ENCODE measurements around the gene SPTLC1.
"Not testable (repeated sequence)": the region's sequence is repeated elsewhere in the genome, so short reads cannot be mapped to it uniquely, and the experiment has no call there.

SPTLC1 gene, protein sequence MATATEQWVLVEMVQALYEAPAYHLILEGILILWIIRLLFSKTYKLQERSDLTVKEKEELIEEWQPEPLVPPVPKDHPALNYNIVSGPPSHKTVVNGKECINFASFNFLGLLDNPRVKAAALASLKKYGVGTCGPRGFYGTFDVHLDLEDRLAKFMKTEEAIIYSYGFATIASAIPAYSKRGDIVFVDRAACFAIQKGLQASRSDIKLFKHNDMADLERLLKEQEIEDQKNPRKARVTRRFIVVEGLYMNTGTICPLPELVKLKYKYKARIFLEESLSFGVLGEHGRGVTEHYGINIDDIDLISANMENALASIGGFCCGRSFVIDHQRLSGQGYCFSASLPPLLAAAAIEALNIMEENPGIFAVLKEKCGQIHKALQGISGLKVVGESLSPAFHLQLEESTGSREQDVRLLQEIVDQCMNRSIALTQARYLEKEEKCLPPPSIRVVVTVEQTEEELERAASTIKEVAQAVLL

DNA sequence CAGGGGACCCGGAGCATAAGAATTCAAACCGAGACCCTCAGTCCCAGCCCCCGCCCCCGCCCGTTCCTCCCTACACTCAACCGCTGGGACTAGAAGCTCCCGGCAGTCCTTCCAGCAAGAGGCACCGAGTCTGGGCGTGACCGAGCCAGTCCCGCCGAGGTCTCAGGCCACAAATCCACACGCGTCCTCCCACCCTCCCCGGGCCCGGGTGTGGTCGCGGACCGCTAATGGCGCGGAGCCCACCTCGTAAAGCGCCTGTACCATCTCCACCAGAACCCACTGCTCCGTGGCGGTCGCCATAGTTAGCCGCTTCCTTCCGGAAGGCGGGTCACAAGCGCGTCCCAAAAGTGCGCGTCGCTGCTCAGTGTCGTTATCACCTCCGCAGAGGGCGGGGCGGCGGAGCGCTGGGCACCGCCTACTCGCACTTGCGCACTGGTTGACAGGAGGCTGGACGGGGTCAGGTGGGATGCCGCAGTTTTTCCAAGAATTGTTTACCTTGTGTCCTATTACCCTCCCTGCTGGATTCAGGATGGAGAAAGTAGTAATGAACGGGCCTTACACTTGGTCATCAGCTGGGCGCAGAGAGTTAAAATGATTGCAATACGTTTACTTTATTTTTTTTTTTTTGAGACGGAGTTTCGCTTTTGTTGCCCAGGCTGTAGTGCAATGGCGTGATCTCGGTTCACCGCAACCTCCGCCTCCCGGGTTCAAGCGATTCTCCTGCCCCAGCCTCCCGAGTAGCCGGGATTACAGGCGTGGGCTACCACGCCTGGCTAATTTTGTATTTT, at the start of gene SPTLC1:
Gene SPTLC1, minus strand, starts transcription at position 343 of the 788 bp plus-strand sequence. Its CDS starts 43 bp downstream, at position 300.
- peak; percentile 96 for TF ChIP-seq POLR2A (IDR thresholded peaks at IDR 0.05; ENCODE audit: low read length)
- no peak for TF ChIP-seq GATA1 (IDR thresholded peaks at IDR 0.05; ENCODE audit: low read depth, low read length)
- peak; percentile 96 to 98 for DNase-seq

DNA sequence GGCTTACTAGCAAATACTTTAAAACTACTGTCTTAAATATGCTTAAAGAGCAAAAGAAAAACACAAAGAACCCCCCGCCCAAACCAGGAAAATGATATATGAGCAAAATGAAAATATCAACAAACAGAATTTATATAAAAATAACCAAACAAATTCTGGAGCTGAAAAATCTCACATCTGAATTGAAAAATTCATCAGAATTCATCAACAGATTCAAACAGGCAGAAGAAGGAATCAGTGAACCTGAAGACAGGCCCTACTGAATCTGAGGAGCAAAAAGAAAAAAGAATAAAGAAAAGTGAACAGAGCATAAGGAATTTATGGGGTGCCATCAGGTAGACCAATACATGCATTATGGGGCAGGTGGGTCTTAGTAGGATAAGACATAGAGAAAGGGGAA, 49.8 kb upstream of the SPTLC1 start:
- no peak for DNase-seq
- TF ChIP-seq GATA1 (IDR thresholded peaks at IDR 0.05; ENCODE audit: low read depth, low read length) (no peak), POLR2A (IDR thresholded peaks at IDR 0.05; ENCODE audit: low read length) (no peak)

DNA sequence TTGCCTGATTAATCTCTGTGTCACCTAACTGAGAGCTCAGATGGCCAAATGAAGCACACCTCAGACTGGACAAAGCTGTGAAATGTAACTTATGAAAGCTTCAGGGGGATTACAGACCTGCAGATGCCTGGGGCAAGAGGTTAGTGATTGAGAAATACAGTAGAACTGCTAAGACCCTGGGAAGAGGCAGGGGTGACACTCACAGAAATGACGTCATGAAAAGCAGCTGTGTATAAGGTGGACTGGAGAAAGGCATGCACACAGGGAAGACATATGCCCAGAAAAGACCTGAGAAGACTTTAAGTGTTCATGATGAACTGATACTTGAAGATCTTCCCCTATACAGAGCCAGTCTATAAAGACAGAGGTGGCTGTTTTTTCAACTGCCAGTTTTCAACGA, 49.3 kb upstream of the SPTLC1 start:
- no peak for DNase-seq
- TF ChIP-seq GATA1 (IDR thresholded peaks at IDR 0.05; ENCODE audit: low read depth, low read length) (no peak), POLR2A (IDR thresholded peaks at IDR 0.05; ENCODE audit: low read length) (no peak)

DNA sequence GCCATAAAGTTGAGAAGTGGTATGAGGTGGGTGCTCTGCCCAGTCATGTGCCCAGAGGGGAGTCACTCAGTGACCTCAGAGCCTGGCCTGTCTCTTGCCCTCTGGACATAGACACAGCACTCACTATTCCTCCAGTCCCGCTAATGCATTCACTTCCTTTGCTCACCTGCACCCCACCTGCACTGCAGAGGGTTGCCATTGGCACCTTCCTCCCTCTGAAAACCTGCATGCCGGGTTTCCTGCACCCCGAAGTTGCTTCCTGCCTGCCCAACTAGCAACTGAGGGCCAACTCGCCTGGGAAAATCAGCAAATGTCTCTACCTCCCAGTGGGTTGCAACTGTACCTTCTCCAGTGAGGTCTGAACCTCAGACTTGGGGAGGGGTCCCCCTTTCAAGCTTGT, 48.1 kb upstream of the SPTLC1 start:
- no peak for TF ChIP-seq GATA1 (IDR thresholded peaks at IDR 0.05; ENCODE audit: low read depth, low read length)
- no peak for TF ChIP-seq POLR2A (IDR thresholded peaks at IDR 0.05; ENCODE audit: low read length)
- DNase-seq, result no peak

DNA sequence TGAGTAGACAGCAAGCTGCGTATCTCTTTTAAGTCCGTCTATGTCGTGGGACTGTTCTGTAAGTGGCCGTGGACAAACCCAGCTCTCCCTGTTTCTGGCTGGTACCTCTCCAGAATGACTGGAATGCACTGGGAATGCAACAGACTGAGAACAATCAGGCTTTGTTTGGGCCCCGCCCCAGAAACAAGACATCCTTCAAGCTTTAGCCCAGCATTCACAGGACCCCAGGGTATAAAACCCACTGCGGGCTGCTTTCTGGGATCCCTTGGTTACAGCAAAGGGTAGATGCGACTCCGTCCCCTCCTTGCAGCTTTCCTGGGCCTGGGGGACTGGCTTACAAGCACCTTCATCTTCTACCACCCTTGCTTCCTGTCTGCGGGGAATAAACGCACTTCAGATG, 45.6 kb upstream of the SPTLC1 start:
- no peak for DNase-seq
- TF ChIP-seq POLR2A (IDR thresholded peaks at IDR 0.05; ENCODE audit: low read length), result no peak
- no peak for TF ChIP-seq GATA1 (IDR thresholded peaks at IDR 0.05; ENCODE audit: low read depth, low read length)

DNA sequence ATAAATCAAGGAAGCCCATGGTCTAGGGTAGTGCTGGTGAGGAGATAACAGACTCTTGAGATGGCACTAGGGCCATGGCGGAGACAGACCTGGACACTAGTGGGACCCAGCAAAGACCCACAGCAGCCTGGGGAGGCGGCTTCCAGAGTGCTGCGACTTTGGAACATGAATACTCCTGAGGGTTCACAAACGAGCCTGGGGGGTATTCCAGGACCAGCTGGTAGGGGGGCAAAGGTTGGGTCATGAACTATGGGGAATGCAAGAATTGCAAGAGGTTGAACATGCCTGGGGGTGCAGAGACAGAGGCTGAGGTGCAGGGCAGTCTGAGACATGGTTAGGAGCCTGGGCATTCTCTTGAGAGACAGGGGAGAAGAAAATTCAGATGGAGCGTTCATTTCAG, 43.8 kb upstream of the SPTLC1 start:
- no peak for DNase-seq
- TF ChIP-seq POLR2A (IDR thresholded peaks at IDR 0.05; ENCODE audit: low read length), result no peak
- no peak for TF ChIP-seq GATA1 (IDR thresholded peaks at IDR 0.05; ENCODE audit: low read depth, low read length)

DNA sequence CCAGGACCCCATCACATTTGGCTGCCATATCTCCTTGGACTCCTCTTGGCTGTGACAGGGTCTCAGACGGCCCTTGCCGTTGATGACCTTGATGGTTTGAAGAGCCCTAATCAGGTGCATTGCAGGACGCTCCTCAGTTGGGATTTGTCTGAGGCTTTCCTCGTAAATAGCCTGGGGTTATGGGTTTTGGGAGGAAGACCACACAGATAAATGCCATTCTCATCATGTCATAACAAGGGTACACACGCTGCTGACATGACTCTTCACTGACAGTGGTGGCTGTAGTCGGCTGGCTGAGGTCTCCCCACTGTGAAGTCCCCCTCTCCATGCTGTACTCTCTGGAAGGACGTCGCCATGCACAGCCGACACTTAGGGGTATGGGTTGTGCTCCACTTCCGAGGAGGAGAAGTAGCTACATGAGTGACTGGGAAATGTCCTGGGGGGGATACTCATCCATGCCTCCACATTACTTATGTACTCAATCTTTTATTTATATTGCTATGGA, 42.9 kb upstream of the SPTLC1 start:
- TF ChIP-seq POLR2A (IDR thresholded peaks at IDR 0.05; ENCODE audit: low read length) (no peak), GATA1 (IDR thresholded peaks at IDR 0.05; ENCODE audit: low read depth, low read length) (no peak)
- DNase-seq, result no peak

DNA sequence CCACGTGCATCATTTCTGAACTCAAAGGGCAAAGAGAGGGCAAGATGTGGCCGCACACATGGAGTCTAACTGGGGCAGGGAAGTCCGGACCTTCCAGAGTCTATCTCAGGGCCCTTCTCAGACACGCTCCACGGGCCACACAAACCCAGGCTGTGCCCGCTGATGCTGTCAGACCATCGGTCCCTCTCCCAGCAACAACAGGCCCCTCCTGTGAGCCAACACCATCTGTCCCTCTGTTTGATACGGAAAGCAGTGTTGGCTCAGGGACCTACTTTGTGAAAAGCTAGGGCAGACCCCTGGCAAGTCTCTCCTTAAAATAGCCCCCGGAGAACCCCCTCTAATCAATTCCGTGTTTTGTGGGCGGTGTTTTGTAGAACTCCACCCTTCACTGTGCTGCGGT, 40.5 kb upstream of the SPTLC1 start:
- DNase-seq, result not testable (repeated sequence)

DNA sequence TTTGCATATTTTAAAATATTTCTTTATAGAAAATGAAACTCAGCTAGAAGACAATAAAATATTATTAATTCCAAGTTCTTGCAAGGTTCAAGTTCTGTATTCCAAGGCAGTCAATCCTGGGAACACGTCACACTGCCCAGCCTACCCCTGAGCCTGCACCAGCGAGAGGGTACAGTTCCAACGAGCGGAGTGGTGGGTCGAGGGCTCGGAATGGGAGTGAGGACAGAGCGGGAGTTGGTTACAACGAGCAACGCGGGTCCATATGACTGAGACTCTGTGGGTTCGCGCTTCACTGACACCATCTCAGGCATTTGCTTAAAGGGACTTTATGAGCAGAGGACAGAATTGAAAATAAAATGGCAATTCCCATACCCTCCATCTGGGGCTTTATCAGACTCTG, 40.0 kb upstream of the SPTLC1 start:
- DNase-seq, result no peak
- TF ChIP-seq GATA1 (IDR thresholded peaks at IDR 0.05; ENCODE audit: low read depth, low read length) (no peak), POLR2A (IDR thresholded peaks at IDR 0.05; ENCODE audit: low read length) (no peak)

DNA sequence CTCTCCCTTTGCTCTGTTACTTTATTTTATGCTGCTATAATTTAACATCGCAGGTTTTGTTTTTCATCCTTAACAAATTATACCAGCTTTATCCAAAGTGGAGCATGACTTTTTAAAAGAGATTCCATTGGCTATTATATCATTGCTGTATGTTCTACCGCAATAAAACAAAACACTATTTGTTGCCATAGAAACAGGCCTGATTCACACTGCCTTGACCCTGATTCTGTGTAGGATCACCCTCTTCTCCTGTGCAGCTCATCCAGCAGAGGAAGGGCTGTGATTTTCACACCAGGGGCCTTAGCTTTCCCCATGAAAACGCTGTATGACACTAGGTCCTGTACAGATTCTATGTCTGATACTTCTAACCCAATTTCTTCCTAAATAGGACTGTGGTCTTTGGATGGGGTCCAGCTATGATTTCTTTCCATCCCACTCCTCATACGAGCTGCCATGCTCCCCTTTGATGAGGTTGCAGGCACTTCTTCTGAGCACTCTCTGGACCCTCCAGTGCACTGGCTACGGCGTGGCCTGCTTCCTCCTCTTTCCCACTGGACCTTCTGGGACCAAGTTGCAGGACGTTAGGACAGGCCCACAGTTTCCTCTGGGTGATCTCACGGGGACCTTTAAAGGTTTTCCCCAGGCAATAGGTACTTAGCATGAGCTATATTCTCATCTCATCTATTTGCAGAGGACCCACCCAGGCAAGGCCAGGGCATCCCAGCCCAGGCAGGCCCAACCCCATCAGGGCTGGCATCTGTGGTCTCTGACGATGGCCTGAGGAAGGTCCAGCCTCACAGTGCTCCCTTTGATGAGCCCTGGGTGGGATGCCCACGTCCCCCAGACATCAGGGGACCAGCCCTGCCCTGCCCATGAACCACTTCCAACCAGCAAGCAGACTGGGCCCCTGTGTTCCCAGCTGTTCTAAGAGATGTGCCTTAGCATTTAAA, 38.5 kb upstream of the SPTLC1 start:
- DNase-seq, result not testable (repeated sequence)

DNA sequence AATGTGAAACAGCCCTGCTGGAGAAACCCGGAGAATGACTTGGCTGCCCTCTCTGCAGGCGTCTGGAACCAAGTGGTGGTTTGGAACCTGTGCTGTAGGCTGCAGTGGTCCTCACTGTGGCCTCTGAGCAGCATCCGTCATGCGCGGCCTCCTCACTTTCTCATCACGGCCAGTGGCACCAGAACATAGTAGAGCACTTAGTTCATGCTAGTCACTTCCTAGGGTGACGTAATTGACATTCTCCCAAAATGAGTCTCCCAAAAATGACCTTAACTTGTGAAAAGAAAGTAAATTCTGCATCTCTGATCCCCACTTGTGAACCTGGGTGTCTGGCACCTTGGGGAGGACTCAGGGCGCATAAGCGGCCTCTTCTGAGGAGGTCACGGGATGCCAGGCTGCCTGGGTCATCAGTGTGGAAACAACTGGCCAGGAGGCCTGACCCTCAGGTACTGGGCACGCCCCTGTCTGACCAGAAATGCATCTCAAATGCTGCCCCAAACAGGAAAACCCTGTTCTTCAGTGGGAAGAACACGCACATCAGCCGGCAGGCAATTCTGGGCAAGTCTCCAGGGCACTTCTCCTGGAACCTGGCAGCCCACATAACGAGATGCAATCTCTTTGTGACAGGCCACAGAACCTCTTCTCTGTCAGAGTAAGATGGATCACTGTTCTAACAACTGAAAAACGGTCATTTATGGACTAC, 36.6 kb upstream of the SPTLC1 start:
- TF ChIP-seq GATA1 (IDR thresholded peaks at IDR 0.05; ENCODE audit: low read depth, low read length) (no peak), POLR2A (IDR thresholded peaks at IDR 0.05; ENCODE audit: low read length) (no peak)
- no peak for DNase-seq

DNA sequence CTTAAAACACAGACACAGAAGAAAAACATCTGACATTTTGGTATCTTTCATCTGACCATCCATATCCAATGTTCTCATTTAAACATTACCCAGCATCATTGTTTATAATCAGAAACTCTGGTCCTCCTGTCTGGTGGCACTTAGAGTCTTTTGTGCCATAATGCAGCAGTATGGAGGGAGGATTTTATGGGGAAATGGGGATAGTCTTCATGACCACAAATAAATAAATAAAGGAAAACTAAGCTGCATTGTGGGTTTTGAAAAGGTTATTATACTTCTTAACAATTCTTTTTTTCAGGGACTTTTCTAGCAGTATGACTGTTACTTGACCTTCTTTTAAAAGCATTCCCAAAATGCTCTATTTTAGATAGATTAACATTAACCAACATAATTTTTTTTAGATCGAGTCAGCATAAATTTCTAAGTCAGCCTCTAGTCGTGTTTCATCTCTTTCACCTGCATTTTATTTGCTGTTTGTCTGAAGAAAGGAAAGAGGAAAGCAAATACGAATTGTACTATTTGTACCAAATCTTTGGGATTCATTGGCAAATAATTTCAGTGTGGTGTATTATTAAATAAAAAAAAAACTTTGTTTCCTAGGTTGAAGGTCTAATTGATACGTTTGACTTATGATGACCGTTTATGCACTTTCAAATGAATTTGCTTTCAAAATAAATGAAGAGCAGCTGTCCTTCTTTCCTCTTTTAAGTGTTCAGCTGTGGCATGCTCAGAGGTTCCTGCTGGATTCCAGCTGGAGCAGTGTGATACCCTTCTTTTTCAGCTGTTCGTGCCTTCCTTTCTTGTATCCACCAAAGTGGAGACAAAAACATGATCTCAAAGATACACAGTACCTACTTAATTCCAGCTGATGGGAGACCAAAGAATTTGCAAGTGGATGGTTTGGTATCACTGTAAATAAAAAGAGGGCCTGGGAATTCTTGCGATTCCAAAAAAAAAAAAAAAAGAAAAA, 35.6 kb upstream of the SPTLC1 start:
- DNase-seq, result not testable (repeated sequence)

All from erythroblast (primary cell).